GM18519 (cell line): ENCODE measurements around the gene CNDP2.
"Not testable (repeated sequence)": the region's sequence is repeated elsewhere in the genome, so short reads cannot be mapped to it uniquely, and the experiment has no call there.

ENCODE experiments used
- ATAC-seq: cut with Tn5 transposase; IDR thresholded peaks from one replicate; pipeline ENCODE4 v1.9.1; 2021; ENCODE audit warnings: mild to moderate bottlenecking, moderate library complexity; ENCODE audit not compliant: unreplicated experiment, low FRiP score

CNDP2 gene

DNA sequence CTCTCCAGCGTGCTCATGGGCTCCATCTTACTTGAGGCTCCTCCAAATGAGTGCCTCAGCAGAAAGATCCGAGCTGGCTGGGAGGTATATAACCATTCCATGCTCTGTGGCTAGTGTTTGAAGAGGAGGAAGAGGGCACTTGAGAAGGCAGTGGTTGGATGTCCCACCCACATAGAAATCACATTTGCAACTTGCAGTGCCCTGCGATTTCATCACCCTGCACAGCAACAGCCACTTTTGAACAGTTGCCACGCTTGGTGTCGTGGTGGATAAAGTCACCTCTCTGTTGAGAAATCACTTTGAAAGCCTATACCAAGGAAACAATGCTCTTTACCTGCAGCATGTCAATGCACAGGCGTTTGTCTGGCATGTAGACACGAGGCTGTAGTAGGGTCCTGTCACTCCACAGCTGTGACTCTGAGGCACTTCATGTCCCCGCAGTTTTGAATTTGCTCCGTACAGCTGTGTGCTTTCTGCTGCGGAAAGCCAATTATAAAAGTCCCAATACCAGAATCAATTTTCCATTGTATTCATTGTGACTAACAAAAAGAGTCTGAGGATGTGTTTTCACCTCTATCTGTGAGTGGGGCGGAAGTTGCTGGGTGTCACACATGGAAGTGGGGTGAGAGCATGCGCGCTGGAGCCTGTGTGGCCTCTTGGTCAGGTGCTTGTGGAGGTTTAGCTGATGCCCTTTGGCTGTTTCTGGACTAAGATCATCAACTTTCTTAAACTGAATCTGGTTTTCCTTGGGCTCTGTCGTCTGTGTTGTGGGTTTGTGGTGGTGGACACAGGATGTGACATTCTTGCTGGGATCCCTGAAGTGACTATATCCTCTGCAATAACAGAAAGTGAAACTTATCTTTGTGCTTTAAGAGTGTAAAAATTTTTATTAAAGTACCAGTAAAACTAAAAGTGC is 2.8 kb downstream of the CNDP2 start:
- ATAC-seq = peak; percentile 28

DNA sequence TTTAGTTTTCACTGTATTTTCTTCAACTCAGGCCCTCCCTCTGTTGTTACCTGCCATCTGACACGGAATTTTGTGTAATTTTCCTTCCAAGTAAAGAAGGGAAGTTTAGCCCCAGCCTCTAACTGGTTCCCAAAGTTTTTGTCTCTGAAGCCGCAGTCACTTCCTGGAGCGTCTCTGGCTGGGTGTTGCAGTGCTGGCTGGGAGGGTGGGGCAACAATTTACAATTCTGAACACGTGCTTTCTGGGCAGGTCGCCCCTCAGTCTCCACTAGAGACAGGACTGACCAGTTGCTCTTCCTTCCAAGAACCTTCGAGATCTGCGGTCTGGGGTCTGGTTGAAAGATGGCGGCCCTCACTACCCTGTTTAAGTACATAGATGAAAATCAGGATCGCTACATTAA is 3.5 kb downstream of the CNDP2 start:
- peak; percentile 27 for ATAC-seq

DNA sequence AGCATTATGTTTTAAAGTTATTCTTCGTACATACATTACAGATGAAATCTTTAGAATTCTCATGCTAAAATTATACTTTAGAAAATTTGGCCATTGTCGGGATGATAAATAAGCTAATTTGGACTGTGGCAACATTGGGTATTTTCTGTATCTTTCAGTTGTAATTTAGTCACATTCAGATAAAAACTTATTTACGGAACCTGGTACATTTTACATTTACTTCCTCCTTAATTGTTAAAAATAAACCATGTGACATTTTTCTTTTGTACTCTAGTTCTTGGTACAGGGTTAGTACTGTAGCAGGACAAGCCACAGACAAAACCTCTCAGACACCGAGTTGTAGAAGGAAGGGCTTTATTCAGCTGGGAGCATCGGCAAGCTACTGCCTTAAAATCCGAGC is 4.2 kb downstream of the CNDP2 start:
- ATAC-seq = no peak

DNA sequence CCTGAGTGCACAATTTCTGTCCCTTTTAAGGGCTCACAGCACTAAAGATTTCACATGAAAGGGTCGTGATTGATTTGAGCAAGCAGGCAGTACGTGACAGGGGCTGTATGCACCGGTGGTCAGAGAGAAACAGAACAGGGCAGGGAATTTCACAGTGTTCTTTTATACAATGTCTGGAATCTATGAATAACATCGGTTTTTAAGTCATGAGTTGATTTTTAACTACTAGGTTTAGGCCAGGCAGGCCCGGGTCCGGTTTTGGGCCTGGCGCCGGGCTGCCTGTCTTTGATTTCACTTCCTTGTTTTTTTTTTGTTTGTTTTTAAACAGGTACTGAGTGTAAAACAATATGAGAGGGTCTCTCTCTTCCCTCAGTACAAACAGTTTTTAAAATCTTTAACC is 4.6 kb downstream of the CNDP2 start:
- ATAC-seq = not testable (repeated sequence)

DNA sequence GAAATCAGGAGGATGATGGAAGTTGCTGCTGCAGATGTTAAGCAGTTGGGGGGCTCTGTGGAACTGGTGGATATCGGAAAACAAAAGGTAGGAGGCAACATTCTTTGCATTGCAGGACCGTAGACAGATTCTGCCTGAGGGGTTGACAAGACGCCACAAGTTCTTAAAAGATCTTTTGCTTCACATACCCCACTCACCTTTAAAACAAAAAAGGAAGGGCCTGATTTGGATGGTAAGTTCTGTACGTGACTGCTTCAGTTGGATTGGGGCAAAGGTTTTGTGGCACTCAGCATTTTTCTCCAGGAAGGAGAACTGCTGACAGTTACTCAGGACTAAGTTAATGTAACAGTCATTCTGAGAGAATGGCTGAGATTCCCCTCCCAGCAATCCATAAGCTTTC is 5.2 kb downstream of the CNDP2 start:
- no peak for ATAC-seq

DNA sequence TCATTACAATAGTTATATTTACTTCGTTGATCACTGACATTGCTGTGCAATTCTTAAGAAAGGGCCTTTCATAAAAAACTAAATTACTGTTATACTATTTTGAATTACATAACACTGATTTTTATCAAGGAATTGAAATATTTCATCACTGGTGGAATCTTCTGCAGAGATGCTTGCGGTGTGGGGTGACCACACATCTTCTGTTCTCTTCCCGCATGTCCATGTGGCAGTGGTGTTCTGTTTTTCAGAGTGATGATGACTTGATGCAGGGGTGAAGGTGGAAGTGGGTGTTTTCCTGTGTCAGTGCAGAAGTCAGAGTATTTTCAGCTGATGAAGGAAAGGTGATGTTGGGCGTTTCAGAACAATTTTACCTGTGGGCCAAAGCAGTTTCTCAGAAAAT is 7.0 kb downstream of the CNDP2 start:
- no peak for ATAC-seq

DNA sequence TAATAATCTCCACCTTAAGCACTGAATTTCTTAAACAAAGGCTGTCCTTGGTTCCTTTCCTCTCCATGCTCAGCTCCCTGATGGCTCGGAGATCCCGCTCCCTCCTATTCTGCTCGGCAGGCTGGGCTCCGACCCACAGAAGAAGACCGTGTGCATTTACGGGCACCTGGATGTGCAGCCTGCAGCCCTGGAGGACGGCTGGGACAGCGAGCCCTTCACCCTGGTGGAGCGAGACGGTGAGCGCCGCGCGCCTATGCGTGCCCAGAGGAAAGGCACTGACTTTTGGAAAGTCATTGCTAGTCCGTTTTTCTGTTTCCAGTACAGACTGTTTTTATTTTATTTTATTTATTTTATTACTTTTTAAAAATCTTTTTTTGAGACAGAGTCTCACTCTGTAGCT is 9.6 kb downstream of the CNDP2 start:
- ATAC-seq = no peak

DNA sequence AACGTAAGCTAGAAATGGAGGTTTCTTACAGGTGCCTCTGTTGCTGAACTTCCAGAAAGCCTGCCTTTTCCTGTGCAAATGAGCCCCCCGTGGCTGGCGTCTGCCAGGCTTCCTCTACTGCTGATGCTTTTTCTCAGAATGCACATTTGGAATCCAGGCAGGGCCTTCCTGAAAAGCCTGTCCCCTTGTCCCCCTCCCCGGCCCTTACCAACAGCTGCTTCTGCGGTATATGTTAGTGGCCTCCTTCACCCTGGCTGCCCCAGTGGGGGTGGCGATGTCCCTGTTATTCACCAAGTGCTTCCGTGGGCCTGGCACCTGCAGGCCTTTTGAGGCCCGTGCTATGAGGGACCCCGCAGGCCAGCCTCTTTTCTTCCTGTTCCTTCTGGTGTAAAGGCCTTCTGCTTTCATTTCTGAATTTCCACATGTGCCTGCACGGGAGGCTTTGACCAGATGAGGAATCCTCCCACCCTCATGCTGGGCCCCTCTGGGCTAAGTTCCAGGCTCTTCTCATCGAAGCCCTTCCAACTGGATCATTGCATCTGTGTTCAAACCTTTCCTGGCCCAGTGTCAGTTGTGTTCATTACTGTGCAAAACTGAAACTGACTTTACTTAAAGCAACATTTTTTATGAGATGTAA is 10.4 kb downstream of the CNDP2 start:
- no peak for ATAC-seq

DNA sequence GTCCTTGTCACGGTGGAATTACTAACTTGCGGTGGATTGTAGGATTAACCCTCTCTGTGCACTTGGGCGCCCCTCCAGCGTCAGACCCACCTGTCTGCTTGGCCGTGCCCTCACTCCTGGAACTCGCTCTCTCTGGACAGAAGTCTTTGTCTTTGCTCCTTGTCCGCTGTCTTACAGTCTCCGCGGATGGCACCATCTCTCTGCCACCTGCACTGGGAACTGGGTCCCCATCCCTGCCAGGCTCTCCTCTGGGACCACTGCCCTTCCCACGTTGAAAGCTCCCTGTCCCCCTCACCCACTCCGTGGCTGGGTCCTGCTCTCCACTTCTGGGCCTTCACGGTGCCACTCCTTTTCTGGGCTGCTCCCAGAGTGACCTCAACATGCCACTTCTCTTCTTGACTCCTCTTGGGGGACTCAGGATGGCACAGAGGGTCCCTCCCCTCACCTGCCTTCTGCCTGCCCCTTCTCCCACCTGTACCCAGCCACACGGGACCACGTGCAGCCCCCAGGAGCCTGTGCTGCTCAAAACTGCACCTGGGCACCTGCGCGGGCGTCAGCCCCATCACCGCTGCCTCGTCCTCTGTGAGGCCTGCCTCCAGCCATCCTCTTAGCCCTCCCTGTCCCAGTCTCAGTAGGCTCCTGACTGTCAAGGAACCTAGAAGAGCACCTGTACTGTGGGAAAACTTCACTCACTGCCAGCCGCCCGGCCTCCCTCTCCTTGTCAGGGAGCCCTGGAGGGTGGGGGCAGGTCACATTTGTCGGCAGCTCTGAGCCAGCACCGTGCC is 11.1 kb downstream of the CNDP2 start:
- ATAC-seq = no peak

DNA sequence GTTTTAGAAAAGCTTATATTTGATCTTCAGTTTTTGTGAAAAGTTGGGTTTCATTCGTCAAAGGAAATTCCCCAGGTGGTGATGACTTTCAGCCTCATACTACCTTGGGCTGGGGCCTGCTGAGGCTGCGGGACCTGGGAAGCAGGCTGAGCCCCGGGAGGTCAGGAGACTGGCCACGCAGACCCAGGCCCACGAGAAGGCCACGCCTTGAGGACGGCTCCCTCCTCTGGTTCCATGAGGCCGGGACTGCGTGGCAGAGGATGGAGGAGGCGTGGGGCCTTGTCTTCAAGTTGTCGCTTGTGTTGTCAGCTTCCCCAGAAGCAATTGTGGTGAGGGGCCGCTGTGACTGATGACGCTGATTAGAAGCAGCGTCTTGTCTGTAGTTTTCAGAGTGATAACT is 11.8 kb downstream of the CNDP2 start:
- no peak for ATAC-seq

DNA sequence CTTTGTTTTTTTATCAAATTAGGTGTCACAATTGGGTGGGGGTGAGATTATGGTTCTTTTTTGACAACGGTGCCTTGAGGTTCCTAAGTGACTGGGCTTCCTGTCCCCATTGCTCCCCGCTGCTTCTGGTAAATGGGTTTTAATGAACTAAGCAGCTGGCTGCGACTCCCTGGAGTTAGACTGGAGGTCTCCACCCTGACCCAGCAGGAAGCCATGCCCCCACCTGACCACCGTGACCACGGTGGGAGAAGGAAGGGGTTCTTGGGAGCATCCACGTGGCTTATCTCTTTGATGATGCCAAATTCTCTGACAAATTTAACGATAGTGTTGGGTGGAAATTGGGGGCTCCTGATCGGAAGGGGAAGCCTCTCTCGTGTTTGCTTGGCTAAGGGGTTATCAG is 12.2 kb downstream of the CNDP2 start:
- no peak for ATAC-seq

DNA sequence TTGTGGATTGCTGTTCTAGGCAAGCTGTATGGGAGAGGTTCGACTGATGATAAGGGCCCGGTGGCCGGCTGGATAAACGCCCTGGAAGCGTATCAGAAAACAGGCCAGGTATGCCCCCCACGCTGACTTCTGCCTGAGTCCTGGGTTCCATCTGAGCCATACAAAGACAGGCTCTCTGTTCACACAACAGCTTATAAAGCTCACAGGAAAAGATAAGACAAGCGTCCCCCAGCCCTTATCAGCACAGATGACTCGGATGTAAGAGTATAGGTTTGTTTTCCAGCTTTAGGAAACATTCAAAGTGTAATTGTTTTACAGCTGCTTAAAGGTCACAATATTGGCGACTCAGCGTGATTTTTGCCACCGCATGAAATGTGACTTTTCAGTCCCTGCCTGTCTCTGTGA is 12.7 kb downstream of the CNDP2 start:
- ATAC-seq = no peak

DNA sequence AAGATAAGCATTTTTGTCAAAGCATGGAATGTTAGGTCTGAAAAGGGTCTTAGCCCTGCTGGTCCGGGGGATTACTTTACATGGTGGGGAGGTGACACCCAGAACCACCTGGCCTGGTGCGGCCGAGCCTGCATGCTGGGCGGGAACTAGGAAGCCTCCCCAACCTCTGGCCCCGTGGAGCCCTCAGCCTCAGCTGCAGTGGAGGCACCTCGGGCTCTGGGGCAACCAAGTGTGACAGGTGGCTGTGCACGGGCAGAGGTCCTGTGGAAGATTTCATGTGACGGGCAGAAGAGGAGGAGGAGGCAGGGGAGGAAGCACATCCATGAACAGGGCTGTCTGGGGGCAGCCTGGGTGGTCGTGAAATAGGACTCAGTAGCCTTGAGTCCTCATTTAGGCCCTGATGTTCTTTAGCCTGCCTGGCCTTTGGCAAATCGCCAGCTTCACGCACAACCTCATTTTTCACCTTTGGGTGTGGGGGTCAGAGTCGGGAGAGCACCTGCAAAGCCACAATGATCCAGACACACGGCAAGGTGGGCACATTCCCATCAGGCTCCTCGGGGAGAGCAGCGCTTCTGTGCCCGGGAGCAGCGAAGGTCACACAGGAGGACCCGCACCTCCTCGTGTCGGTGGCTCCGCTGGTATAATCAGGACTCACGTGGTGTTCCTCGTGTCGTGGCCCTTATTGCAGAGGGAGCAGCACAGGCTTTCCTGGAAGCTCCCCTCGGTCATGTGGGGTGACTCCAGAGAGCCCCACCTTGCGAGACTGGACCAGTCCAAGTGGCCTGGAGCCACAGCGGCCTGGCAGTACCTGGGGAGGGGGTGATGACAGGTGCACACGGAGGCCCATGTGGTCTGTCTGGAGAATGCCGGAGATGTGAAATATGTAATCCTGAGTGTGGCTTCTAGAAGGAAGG is 13.9 kb downstream of the CNDP2 start:
- ATAC-seq = no peak

DNA sequence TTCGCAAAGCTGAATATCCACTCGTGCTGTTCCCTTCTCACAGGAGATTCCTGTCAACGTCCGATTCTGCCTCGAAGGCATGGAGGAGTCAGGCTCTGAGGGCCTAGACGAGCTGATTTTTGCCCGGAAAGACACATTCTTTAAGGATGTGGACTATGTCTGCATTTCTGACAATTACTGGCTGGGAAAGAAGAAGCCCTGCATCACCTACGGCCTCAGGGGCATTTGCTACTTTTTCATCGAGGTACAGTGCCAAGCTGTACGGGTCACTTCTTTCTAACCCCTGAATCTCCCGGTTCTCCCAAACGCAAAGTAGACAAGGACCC is 14.6 kb downstream of the CNDP2 start:
- no peak for ATAC-seq

DNA sequence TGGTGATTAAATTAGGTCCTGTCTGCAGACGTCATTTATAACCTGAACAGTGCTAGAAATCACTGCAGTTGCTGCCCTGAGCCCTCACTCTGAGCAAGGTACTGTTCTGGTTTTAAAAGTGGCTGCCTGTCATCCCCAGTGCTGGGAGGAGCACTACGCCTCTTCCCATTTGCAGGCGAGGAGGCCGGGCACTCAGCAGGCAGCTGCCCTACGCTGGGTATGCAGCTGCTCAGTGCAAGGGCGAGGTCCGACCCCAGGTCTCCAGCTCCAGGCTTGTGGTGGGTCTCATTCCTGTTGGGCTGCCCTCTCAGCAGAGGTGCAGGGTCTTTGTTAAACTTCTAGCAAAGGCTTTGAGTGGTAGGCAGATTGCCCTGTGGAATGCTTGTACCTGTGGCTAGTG is 15.7 kb downstream of the CNDP2 start:
- no peak for ATAC-seq

DNA sequence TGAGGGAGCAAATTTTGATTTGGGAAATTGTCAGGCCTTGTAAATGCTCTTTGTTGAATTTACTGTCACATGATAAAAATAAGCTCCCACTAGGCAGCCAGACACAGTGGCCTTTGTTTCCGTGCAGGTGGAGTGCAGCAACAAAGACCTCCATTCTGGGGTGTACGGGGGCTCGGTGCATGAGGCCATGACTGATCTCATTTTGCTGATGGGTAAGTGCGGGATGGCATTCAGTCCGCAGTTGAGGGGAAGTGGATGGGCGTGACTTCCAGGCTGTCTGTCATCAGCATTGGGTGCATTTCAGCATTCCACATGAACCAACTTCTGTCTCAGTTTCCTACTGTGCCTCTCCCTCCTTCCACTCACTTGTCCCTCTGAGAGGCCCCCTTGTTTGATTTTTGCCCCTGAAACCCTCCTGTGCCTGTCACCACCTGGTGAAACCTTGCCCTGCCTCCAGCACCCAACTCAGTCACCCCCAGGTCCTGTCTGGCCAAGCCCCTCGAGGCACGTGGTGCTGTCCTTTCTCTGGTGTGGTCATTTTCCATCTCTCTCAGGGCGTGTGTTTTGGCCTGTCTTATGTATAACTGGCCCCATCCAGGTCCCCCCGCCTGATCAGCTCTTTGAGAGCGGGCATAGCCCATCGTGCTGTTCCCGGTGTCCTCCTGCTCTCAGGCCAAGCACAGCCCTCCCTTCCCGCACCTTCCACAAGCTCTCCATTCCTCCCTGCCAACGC is 16.3 kb downstream of the CNDP2 start:
- ATAC-seq = no peak

DNA sequence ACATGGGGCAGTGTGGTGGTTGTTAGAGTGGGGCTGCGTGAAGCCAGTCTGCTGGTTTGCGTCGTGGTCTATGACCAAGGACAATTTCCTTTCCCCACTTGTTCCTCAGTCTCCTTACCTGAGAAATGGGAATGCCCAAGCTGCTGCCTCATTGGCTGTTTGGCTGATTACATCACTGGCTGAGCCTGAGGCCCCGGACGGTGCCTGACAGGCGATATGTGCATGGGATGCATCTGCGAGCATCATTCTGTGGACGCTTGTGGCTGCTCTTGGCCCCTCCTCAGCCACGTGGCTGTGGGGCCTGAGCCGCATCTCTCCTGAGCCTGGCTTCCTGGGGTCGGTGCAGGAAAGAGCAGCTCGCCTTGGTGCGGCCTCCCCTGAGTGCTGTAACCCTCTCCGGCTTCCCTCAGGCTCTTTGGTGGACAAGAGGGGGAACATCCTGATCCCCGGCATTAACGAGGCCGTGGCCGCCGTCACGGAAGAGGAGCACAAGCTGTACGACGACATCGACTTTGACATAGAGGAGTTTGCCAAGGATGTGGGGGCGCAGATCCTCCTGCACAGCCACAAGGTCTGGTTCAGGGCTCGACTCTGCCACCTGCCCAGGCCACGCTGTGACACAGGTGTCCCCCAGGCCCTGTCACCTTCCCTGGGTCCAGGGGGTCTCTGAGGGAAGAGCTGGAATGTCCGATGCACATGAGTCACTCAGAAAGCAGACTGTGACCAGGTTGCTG is 17.2 kb downstream of the CNDP2 start:
- ATAC-seq = no peak

DNA sequence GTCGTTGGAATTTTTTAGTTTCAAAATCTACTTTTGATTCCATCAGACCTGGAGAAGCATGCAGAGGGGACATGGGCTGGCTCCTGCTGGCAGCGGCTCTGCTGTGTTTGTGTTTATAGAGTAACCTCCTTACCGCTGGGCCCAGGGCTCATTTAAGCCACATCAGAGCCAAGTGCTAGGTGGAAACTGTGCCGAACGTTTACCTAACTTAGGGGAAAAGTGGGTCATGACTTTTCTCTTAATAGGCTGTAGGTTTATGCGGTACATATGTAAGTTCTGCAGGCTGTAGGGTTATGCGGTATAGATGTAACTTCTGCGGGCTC is 17.7 kb downstream of the CNDP2 start:
- no peak for ATAC-seq

DNA sequence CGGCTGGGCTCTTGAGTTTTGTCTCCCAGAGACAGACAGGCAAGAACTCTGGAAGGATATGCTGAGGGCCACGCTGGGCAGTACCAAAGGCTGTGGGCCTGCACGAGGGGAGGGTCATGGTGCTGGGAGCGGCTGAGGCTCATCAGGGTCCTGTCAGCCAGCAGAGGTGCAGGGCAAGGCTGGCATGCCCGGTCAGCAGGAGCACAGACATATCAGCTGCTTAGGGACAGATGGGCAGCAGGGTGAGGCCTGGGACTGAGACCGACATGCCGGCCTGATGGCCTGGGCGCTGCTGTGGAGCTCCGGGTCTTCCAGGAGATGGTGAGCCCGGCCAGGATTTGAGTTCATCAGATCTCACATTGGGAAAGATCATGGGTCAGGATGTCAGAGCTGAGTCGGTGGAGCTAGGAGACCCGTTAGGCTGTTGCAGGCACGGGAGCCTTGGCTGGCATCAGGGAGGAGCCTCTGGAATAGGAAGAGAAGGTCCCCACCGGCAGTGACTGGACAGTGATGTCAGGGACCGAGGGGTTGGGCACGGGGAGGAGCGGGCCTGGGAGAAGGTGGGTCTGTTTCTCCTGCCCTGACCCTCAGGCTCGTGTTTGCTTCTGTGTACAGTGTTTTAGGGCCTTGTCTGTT is 18.8 kb downstream of the CNDP2 start:
- ATAC-seq = no peak
